Myocyte (in vitro differentiated cells): Measurements from ENCODE around the gene RBBP8NL. TPM values are rescaled to one million over a fixed set of nuclear protein-coding genes. Genes with fewer than 3 reads are reported as not detected.
A peak's percentile ranks its signal among the peaks of the same experiment; 100 is the strongest.
"Not testable (repeated sequence)": the region's sequence is repeated elsewhere in the genome, so short reads cannot be mapped to it uniquely, and the experiment has no call there.

Source experiments
- DNase-seq: peaks from one replicate; pipeline ENCODE4 v3.0.0-alpha.2; 2012; ENCODE audit warnings: low read depth
- total RNA-seq: library from RNA; depleted of rRNA; stranded (reverse); fragments of >200 nt; gene quantifications from 2 replicates; pipeline ENCODE4 v1.2.3, GENCODE V29; 2014

Gene RBBP8NL
- total RNA-seq, 1 donor from 2014 or later, result 0.05 TPM

DNA sequence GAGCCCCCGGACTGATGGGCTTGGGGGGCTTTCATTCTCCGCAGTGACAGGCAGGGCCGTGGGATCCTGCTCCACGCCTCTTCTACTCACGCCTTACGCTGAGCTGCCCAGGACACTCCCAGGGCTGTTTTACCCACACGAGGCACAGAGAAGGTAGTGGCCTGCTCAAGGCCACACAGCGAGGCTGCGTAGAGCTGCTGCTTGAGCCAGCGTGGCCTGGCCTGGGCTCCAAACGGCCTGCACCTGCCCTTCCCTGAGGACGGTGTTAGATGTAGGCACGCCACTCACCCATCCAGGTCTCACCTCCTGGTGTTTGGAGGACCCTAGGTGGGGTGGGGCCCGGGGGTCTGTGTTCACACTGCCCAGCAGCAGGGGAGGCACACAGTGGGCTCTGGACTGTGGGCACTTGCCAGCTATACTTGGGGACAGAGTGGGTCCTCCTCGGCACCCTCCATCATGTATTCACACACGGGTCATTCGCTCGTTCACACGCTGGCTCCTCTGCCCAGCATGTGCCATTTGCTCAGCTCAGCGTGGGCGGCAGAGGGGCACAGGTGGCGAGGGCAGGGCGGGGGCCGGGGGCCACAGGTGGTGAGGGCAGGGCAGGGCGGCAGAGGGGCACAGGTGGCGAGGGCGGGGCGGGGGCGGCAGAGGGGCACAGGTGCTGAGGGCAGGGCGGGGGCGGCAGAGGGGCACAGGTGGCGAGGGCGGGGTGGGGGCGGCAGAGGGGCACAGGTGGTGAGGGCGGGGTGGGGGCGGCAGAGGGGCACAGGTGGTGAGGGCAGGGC is 18.4 kb upstream of the RBBP8NL start:
- DNase-seq, result no peak

DNA sequence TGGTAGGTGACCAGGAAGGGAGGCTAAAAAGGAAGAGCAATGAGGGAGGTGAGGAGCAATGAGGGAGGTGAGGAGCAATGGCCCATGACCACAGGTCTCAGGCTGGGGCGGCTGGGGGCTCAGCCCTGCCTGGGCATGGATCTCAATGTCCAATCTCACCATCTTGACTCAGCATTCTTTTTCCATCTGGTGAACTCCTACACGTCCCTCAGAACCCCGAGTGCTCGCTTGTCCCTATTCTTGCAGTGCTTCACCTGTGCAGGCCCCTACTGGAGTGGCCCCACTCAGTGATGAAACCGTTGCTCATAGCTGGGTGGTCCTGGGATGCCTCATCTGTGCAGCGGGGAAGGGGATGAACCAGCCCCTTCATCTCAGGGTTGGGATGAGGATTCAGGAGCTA is 16.9 kb upstream of the RBBP8NL start:
- DNase-seq, result no peak

- no peak for DNase-seq
These were observed 14.7 kb upstream of the RBBP8NL start for GRCh38 chr20:62441987-62442539.

- DNase-seq, result no peak
These were observed 11.9 kb upstream of the RBBP8NL start for GRCh38 chr20:62439218-62439617.

GRCh38 chr20:62437927-62438326 is 10.6 kb upstream of the RBBP8NL start:
- DNase-seq, result peak; percentile 74

- DNase-seq, result no peak
These were observed 10.2 kb upstream of the RBBP8NL start for GRCh38 chr20:62437496-62437895.

DNA sequence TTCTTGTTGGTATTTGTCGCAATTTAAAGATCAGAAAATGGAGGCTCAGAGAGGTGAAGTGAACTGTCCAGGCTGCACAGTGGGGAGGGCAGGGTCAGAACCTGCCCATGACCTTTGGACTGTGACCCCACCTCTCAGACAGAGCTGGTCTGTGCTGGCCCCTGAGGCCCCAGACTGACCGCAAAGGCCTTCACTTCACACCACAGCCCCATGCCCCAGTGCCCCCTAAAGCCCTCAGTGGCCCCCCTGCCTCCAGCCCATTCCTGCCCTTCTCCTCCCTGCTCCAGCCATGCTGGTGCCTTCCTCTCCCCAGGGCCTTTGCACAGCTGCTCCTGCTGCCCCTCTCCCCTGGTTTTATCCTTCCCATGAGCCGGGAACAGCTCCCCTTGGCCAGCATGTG is 9.4 kb upstream of the RBBP8NL start:
- no peak for DNase-seq

GRCh38 chr20:62433658-62434497 is 6.5 kb upstream of the RBBP8NL start:
- no peak for DNase-seq

DNA sequence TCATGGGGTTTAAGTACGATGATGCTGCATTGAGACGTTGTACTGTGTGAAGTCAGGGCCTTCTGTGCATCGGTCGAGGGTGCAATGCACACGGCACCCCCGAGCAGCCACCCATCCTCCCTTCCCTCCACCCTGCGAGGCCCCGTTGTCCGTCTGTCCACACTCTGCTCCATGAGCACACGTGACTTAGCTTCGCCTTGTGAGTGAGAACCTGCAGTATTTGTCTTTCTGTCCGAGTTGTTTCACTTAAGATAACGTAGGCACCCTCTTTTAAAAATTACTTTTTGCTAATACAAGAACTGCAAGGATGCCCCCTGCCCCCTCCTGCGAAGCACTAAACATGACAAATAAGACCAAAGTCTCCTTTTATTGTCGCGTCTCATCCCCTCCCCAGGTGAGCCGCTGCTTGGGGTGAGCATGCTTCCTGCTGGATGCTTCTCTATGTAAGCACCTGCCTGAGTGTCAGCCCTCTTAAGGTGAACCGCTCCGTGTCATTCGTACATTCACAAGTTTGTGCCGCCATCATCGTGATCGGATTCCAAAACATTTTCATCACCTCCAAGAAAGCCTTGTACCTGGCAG is 3.6 kb upstream of the RBBP8NL start:
- DNase-seq, result no peak

DNA sequence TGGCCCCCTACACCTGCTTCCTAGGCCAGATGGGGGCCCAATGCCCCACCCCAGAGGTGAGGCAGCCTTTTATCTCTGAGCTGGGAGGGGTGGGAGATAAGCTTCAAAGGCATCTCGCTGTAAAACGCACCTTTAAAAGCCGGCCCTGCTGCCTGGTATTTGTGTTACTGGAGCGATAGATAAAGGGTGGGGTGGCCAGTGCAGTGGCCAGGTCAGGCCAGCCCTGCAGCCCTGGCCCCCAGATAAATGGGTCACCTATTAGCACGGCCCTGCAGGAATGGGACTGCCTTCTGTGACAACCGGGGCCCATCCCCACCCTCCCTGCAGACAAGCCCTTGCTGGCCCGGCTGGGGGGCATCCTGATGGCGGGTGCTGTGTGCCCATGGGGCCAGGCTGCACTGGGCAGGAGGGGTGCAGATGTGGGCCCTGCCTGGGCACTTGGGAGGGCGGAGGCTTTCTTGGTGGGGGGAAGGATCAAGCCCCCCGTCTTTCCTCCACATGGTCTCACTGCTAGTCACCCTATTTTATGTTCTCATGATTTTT is 3.0 kb upstream of the RBBP8NL start:
- no peak for DNase-seq

DNA sequence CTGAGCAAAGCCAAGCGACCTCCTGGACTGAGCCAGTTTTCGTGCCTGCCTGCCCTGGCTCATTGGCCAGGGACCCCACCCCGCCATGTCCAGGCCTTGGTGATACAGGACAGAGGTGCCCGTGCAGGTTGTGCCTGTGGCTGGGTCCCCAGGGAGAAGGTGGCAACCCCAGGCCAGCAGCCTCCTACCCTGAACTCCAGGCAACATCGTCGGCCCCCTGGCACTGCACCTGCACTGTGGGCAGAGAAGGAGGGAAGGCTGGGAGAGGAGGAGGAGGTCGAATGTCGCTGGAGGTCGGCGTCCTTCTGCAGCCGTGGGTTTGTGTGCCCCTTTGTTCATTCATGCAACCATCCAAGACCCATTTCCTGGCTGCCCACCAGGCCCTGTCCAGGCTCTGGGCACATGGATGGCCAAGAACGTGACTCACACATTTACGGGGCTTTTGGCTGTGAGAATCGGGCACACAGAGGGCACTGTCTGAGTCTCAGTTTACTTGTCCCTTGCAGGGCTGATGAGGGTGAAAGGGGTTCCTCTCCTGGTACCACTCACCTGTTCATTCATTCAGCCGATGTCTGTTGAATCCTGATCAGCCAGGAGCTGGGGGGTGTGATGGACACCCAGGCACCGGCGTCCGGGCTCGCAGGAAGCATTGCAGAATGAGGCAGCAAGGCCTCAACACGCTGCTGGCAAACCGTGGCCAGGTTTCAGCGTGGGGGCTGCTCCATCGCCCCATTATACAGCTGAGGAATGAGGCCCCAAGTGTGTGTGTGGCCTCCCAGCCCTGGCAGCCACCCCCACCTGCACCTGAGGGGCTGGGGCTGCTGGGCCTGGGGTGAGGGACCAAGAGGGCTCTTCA is 2.3 kb upstream of the RBBP8NL start:
- DNase-seq, result no peak

DNA sequence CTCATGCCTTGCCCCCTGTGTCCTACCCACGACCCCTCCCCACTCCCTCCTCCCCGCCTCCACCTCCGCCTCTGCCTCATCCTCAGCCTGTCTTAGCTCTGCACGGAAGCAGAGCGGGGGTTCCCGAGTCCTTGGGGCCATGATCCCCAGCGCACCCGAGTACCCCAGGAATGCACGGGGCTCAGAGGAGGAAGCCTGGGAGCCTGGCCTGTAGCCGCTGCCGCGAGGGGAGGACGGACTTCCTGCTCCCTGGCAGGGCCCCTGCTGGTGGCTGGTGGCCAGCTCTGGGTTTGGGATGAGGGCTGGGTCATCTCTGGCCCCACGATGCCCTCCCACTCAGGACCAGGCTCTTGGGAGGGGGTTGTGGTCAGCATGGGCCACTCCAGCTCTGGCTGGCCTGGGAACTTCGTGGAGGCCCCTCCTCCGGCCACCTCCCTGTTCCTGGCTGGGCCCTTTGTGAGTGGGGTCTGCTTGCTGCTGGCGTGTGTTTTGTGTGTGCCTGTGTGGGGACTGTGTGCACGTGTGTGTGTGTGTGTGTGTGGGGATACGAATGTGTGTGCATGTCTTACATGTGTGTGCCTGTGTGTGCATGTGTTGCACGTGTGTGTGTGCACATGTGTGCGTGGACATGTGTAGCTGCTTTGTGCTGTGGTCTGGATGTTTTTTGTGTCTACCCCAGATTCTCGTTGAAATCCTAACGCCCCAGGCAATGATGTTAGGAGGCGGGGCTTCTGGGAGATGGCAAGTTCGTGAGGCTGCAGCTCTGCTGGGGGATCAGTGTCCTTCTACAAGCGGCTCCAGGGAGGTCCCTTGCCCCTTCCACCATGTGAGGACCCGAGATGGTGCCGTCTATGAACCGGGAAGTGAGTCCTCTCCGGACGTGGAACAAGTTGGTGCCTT is 1.3 kb upstream of the RBBP8NL start:
- DNase-seq, result no peak

GRCh38 chr20:62428002-62428372 is 648 bp upstream of the RBBP8NL start:
- peak; percentile 44 for DNase-seq

DNA sequence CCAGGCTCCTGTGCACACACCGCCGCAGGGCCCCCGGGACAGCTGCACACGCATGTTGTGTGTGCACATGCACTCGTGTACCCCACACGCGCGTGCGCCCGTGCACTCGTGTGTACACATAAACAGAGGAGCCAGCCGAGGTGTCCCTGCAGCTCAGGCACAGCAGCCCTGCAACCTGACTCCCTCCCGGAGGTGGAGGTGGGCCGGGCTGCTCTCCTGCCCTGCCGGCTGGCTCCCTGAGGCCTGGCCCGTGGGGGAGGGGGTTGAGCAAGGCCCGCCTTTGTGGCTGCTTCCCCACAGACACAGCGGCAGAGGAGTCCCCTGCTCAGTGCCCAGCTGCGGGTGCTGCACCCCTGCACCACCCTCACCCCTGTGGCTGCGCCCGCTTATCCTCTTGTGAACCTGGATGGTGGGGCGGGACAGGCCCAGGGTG is 624 bp downstream of the RBBP8NL start:
- DNase-seq, result no peak

- DNase-seq, result not testable (repeated sequence)
These were observed 1.3 kb downstream of the RBBP8NL start for GRCh38 chr20:62426059-62426348.

DNA sequence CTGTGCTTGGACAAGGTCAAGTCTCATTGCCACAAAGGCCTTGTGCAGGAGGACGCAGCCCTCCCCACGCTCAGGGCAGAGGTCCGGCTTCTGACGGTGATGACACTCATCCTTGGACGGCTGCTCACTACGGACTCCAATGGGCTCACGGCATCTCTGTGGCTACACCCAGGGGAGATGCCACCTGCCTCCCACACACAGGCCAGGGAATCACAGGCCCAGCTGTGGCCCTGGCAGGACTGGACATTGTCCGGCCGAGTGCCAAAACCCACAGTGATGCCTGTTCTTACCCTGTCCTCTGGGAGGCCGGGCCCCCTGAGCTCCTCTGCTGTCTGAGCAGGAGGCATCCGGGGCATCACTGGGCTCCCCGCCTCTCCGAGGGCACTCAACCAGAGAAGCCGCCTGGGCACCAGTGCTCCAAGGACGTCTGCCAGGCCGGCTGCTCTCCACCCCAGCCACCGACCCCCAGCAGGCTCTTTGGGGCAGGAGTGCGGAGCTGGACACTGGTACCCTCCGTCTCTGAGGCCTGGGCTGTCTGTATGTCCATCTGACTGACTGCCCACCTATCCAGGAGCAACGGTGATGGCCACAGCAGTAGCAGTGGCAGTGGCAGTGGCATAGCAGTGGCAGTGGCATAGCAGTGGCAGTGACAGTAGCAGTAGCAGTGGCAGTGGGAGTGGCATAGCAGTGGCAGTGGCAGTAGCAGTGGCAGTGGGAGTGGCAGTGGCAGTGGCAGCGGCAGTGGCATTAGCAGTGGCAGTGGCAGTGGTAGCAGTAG is 1.9 kb downstream of the RBBP8NL start:
- DNase-seq, result peak; percentile 93

DNA sequence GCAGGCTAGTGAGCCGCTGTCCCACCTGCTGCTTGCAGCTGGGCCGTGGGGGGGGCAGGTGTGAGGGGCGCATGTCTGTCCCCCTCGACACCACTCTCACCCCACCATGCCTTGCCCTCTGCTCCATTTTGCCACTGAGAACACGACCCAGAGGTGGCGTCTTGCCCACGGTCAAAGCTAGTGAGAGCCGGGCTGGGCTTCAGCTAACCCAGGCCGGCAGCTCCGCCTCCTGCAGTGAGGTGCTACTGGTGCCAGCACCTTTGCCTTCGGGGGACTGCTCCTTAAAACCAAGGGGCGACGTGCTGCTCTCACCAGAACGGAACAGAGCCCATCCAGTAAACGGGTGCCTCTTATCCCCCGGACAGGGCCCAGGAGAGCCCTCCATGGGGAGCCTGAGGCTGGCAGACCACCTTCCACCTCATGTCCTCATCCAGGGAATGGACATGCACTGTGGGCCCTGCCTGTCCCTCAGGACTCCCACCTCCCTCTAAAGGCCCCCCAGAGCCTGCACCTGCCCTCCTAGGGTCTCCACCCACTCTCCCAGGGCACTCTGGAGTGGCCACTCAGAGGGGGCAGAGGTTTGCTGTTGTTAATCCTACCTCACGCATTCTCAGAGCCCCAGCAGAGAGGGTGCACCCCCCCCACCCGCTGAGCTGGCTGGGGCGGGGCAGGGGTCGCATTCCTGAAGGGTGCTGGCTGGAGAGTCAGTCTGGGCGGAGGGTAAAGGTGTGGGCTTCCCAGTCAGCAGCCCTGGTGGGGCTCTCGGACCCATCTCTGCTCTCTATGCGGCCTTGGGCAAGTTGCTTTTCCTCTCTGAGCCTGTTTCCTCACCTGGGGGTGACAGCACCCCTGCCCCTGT is 2.9 kb downstream of the RBBP8NL start:
- DNase-seq, result no peak

- DNase-seq, result no peak
These were observed 4.0 kb downstream of the RBBP8NL start for GRCh38 chr20:62423326-62423706.
